ENCODE measurements around the gene SEC24B.

GRCh38 chr4:109419679-109420078 is 13.9 kb upstream of the SEC24B start:
- TF ChIP-seq POLR2AphosphoS5 (IDR thresholded peaks at IDR 0.05; ENCODE audit: borderline replicate concordance, low read depth, low read length): no peak
- no peak for TF ChIP-seq EZH2 (IDR thresholded peaks at IDR 0.05)
